Skin of body (tissue), 2 donors: ENCODE measurements around the gene RBM25. TPM values are rescaled to one million over a fixed set of nuclear protein-coding genes. Genes with fewer than 3 reads are reported as not detected.

Source experiments
- DNase-seq: peaks from one replicate; lab custom pipeline; 2025; lab: John Stamatoyannopoulos, UW
- total RNA-seq: library from RNA; depleted of rRNA; stranded (reverse); fragments of >200 nt; gene quantifications from one replicate; pipeline ENCODE4 v1.2.3, GENCODE V29; 2014

RBM25 gene
- total RNA-seq, 1 donor from 2014 or later: 56.7 TPM

GRCh38 chr14:73102806-73103497 is 44.6 kb downstream of the RBM25 start:
- DNase-seq: no peak

- DNase-seq: no peak
Observed at GRCh38 chr14:73105050-73105449, 46.7 kb downstream of the RBM25 start.

DNA sequence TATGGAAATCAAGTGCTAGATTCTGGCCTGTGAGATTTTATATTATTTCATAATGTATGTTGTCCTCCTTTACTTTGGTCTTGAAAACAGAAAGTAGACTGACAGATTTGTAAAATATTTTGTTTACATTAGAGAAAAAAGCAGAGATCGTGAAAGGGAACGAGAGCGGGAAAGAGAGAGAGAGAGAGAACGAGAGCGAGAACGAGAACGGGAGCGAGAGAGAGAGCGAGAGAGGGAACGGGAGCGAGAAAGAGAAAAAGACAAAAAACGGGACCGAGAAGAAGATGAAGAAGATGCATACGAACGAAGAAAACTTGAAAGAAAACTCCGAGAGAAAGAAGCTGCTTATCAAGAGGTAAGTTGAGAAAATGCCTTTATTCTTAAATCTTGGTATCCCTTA is 47.4 kb downstream of the RBM25 start:
- DNase-seq: no peak

- DNase-seq: no peak
Observed at GRCh38 chr14:73116079-73116665, 57.8 kb downstream of the RBM25 start.

- no peak for DNase-seq
Observed at GRCh38 chr14:73124180-73124894, 66.0 kb downstream of the RBM25 start.

GRCh38 chr14:73125169-73125588 is 66.8 kb downstream of the RBM25 start:
- no peak for DNase-seq

DNA sequence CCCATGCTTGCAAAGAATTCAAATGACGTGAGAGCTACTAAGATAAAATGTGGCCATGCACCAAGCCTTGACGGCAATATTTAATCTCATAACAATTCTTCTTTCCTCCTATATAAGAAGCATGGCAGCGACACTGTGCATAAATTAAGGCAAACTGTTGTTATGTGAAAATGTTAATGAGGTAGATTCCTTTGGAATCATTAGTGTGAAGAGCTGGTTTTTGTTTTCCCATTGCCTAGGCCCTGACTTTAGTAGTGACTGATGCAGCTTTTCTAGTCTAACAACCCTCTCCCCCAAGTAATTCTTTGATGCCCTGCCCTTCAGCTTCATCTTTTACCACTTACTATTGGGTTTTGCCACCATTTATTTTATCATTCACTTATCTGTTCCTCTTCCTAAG is 67.4 kb downstream of the RBM25 start:
- no peak for DNase-seq

- DNase-seq: no peak
Observed at GRCh38 chr14:73133795-73134194, 75.5 kb downstream of the RBM25 start.

DNA sequence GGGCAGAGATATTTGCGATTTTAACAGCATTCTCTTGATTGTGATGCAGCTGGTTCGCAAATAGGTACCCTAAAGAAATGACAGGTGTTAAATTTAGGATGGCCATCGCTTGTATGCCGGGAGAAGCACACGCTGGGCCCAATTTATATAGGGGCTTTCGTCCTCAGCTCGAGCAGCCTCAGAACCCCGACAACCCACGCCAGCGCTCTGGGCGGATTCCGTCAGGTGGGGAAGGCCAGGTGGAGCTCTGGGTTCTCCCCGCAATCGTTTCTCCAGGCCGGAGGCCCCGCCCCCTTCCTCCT is 77.7 kb downstream of the RBM25 start:
- DNase-seq: no peak

- peak; percentile 85 for DNase-seq
Observed at GRCh38 chr14:73136387-73137225, 78.3 kb downstream of the RBM25 start, which contains the start of gene PSEN1. TSS of gene PSEN1 (plus strand) at chr14:73136507. CDS start at chr14:73148020, 11,513 bp downstream.

- DNase-seq: no peak
Observed at GRCh38 chr14:73140811-73141323, 82.5 kb downstream of the RBM25 start.

GRCh38 chr14:73142216-73142615 is 83.9 kb downstream of the RBM25 start:
- DNase-seq: no peak

DNA sequence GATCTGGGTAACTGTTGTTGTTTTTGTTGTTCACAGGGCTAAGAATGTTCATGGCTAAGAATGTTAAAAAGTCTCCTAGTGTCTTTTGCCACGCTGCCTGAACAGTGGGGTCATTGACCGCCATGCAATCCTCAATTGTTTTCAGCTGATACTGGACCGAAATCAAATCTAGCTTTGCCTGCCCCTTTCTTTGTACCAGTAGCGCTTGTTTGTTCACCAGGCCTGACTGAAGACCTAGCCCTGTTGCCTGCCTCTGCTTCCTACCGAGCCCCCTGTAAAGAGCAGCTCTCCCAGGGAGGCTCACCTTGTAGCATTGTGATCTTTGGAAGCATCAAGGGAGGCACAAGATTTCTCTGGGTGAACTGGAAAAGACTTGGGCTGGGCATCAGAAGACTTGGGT is 84.7 kb downstream of the RBM25 start:
- no peak for DNase-seq

GRCh38 chr14:73143617-73144016 is 85.3 kb downstream of the RBM25 start:
- no peak for DNase-seq

DNA sequence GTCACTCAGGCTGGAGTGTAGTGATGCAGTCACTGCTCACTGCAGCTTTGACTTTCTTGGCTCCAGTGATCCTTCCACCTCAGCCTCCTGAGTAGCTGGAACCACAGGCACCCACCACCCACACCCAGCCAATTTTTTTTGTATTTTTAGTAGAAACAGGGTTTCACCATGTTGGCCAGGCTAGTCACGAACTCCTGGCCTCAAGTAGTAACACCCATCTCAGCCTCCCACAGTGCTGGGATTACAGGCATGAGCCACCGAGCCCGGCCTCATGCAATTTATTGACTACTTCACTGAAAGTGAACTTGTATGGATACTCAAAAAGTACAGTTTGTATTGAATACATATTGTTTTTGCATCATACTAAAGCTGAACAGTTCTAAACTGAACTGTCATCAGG is 87.0 kb downstream of the RBM25 start:
- DNase-seq: no peak

GRCh38 chr14:73146111-73146510 is 87.8 kb downstream of the RBM25 start:
- DNase-seq: no peak

GRCh38 chr14:73149753-73150152 is 91.4 kb downstream of the RBM25 start:
- no peak for DNase-seq

GRCh38 chr14:73153272-73153671 is 94.9 kb downstream of the RBM25 start:
- DNase-seq: no peak

DNA sequence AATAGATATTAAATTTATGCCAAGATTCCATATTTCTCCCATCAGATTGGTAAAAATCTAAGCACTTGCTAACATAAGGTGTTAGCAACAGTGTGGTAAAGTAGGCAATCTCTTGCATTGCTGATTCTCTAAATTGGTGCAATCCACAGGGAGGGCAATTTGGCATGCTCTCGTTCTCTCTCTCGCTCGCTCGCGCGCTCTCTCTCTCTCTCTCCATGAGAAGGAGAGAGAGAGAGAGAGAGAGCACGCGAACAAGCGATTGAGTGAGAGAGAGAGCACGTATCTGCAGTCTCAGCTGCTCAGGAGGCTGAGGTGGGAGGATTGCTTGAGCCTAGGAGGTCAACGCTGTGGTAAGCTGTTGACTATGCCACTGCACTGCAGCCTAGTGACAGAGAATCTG is 103.9 kb downstream of the RBM25 start:
- DNase-seq: no peak

GRCh38 chr14:73166399-73166798 is 108.1 kb downstream of the RBM25 start:
- no peak for DNase-seq

GRCh38 chr14:73167727-73168126 is 109.4 kb downstream of the RBM25 start:
- DNase-seq: no peak

- no peak for DNase-seq
Observed at GRCh38 chr14:73168274-73168673, 109.9 kb downstream of the RBM25 start.
